Natural killer cell (primary cell): ENCODE data around the gene LNPEP. TPM values are rescaled to one million over a fixed set of nuclear protein-coding genes. Genes with fewer than 3 reads are reported as not detected.

Source experiments
- ATAC-seq, 3 donors: fragments of 150-1000 bp in 2 of 3; fragments of 200-7000 bp in 1 of 3; cut with Tn5 transposase; 1 replicate in 1 of 3; 2 replicates in 2 of 3; pipeline ENCODE4 v1.10.0; 2021; ENCODE audit warnings: mild to moderate bottlenecking in 2 of 3, moderate library complexity in 2 of 3
- DNase-seq, 2 donors: peaks; one replicate each; pipeline versions ENCODE4 v3.0.0 to v3.0.0-alpha.2; 2013 to 2021; ENCODE audit warnings: mixed read lengths in 1 of 2
- H3K27ac ChIP-seq: one replicate; pipeline ENCODE4 v1.5.1; 2013; ENCODE audit warnings: mild to moderate bottlenecking, low read length
- H3K27me3 ChIP-seq: one replicate; pipeline ENCODE4 v1.6.1; 2013; ENCODE audit warnings: low read length; ENCODE audit not compliant: control insufficient read depth, insufficient read depth
- H3K36me3 ChIP-seq: one replicate; pipeline ENCODE4 v1.6.1; 2013; ENCODE audit warnings: low read length; ENCODE audit not compliant: control insufficient read depth, insufficient read depth
- H3K4me1 ChIP-seq: one replicate; pipeline ENCODE4 v1.6.1; 2013; ENCODE audit warnings: low read length; ENCODE audit not compliant: control insufficient read depth, insufficient read depth
- H3K4me3 ChIP-seq: one replicate; pipeline ENCODE4 v1.5.1; 2013; ENCODE audit warnings: low read length
- H3K9me3 ChIP-seq: one replicate; pipeline ENCODE4 v1.6.1; 2013; ENCODE audit warnings: low read length; ENCODE audit not compliant: control insufficient read depth, insufficient read depth
- H3K27ac Mint-ChIP-seq, 2 donors: one replicate each; pipeline ENCODE4 v1.8.0; 2022; ENCODE audit warnings: mild to moderate bottlenecking in 2 of 2, mixed read lengths in 2 of 2, moderate library complexity in 1 of 2
- H3K27me3 Mint-ChIP-seq, 2 donors: one replicate each; pipeline ENCODE4 v1.8.0; 2022; ENCODE audit warnings: low read depth in 2 of 2, mixed read lengths in 2 of 2
- H3K36me3 Mint-ChIP-seq: one replicate; pipeline ENCODE4 v1.8.0; 2022; ENCODE audit warnings: mixed read lengths
- H3K4me1 Mint-ChIP-seq, 2 donors: one replicate each; pipeline ENCODE4 v1.8.0; 2022; ENCODE audit warnings: mixed read lengths in 2 of 2
- H3K4me3 Mint-ChIP-seq: one replicate; pipeline ENCODE4 v1.8.0; 2022; ENCODE audit warnings: mild to moderate bottlenecking, moderate library complexity, mixed read lengths
- H3K9me3 Mint-ChIP-seq, 2 donors: one replicate each; pipeline ENCODE4 v1.8.0; 2022; ENCODE audit warnings: mixed read lengths in 2 of 2
- CTCF ChIP-seq: fragments of 200-600 bp; IDR thresholded peaks from one replicate; pipeline ENCODE4 v1.8.0; 2022; ENCODE audit warnings: antibody characterized with exemption
- WGBS: methylation state at CpG from one replicate; pipeline ENCODE4 v1.1.7; 2013; ENCODE audit warnings: missing lambda C conversion rate; ENCODE audit not compliant: insufficient coverage; 5-methylcytosine and 5-hydroxymethylcytosine counted together
- intact Hi-C: fragments of 100-400 bp; cut with micrococcal nuclease; formaldehyde crosslinking; loops from one replicate; pipeline ENCODE4 v1.14.2; 2022
- total RNA-seq, 4 donors: library from RNA; stranded (reverse); fragments of 120-200 nt in 1 of 4; gene quantifications; one replicate each; pipeline versions ENCODE4 v1.2.3 to v1.2.4, GENCODE V29; 2013 to 2022

Gene LNPEP
- total RNA-seq, 3 donors from 2014 or later (not counting 1 experiment from before 2014, with no cell fraction given), result 126 to 162 (median 135) TPM

GRCh38 chr5:96931605-96932004, 4.3 kb upstream of the LNPEP start:
- peak overlapping the region; percentile 51 to 93 for H3K27ac Mint-ChIP-seq
- H3K4me3 ChIP-seq, result no peak overlapping the region
- ATAC-seq (no peak), DNase-seq (peak in 1 of 2 donors; percentile 28)
- H3K36me3 ChIP-seq, result no peaks in the 10 kb centered on the region
- WGBS, result 33% methylated on average over 1 of the region's 1 CpG
- H3K4me1 Mint-ChIP-seq, result peaks cover 56 to 71% of the 10 kb centered on the region in 2 donors
- intact Hi-C loops, result no loop called here
- no peaks in the 10 kb centered on the region for H3K36me3 Mint-ChIP-seq
- H3K27ac ChIP-seq, result no peak overlapping the region
- no peaks in the 10 kb centered on the region for H3K27me3 Mint-ChIP-seq
- H3K9me3 ChIP-seq, result no peaks in the 10 kb centered on the region
- H3K9me3 Mint-ChIP-seq, result no peaks in the 10 kb centered on the region
- TF ChIP-seq CTCF, result no peak
- peaks cover 15% of the 10 kb centered on the region for H3K4me1 ChIP-seq
- no peaks in the 10 kb centered on the region for H3K27me3 ChIP-seq
- H3K4me3 Mint-ChIP-seq, result peak overlapping the region; percentile 28

GRCh38 chr5:96932026-96932425, 3.9 kb upstream of the LNPEP start:
- no peak for DNase-seq

GRCh38 chr5:96933764-96934707, 1.8 kb upstream of the LNPEP start:
- no peaks in the 10 kb centered on the region for H3K36me3 Mint-ChIP-seq
- H3K9me3 Mint-ChIP-seq, result no peaks in the 10 kb centered on the region
- peaks cover 78 to 85% of the 10 kb centered on the region in 2 donors for H3K4me1 Mint-ChIP-seq
- peak overlapping the region; percentile 93 to 94 for H3K27ac Mint-ChIP-seq
- no peaks in the 10 kb centered on the region for H3K27me3 ChIP-seq
- peaks cover 16% of the 10 kb centered on the region for H3K4me1 ChIP-seq
- peak overlapping the region; percentile 91 for H3K27ac ChIP-seq
- H3K4me3 Mint-ChIP-seq, result peak overlapping the region; percentile 91
- intact Hi-C loops, result loop anchor here (2.0 kb wide), 2 partner anchors 29 to 127 kb away; partner anchors contain the start of gene ERAP1
- H3K4me3 ChIP-seq, result peak overlapping the region; percentile 93
- no peaks in the 10 kb centered on the region for H3K27me3 Mint-ChIP-seq
- TF ChIP-seq CTCF, result no peak
- no peak for ATAC-seq
- no peaks in the 10 kb centered on the region for H3K9me3 ChIP-seq
- WGBS, result 5% methylated on average over 13 of the region's 13 CpGs
- H3K36me3 ChIP-seq, result no peaks in the 10 kb centered on the region
- DNase-seq, result peak in 1 of 2 donors; percentile 68

More at GRCh38 chr5:96932026-96932425, 3.9 kb upstream of the LNPEP start:
- 85% methylated on average over 2 of the region's 5 CpGs for WGBS
- Histone ChIP-seq H3K36me3 (no peaks in the 10 kb centered on the region), H3K9me3 (no peaks in the 10 kb centered on the region), H3K4me1 (peaks cover 15% of the 10 kb centered on the region), H3K27ac (no peak overlapping the region), H3K27me3 (no peaks in the 10 kb centered on the region), H3K4me3 (no peak overlapping the region)
- peak overlapping the region; percentile 91 for H3K4me3 Mint-ChIP-seq
- H3K4me1 Mint-ChIP-seq, result peaks cover 60 to 75% of the 10 kb centered on the region in 2 donors
- no peak for TF ChIP-seq CTCF
- no peaks in the 10 kb centered on the region for H3K27me3 Mint-ChIP-seq
- no peaks in the 10 kb centered on the region for H3K9me3 Mint-ChIP-seq
- H3K27ac Mint-ChIP-seq, result peak overlapping the region; percentile 51 to 93
- ATAC-seq, result no peak
- no peaks in the 10 kb centered on the region for H3K36me3 Mint-ChIP-seq
- intact Hi-C loops, result no loop called here
